ENCODE data around the gene ZNF57.

GRCh38 chr19:2867025-2867991 lies 33.4 kb upstream of the ZNF57 start, which contains the start of gene ZNF556:
- TF ChIP-seq CTCF (IDR thresholded peaks at IDR 0.05) (no peak), POLR2A (IDR thresholded peaks at IDR 0.05) (no peak)
